SKM-1 (cell line): ENCODE measurements around the gene PCSK1N.

Experiments used
- DNase-seq: peaks from one replicate; lab custom pipeline; 2025; ENCODE audit not compliant: unreplicated experiment; lab: John Stamatoyannopoulos, UW

PCSK1N gene

DNA sequence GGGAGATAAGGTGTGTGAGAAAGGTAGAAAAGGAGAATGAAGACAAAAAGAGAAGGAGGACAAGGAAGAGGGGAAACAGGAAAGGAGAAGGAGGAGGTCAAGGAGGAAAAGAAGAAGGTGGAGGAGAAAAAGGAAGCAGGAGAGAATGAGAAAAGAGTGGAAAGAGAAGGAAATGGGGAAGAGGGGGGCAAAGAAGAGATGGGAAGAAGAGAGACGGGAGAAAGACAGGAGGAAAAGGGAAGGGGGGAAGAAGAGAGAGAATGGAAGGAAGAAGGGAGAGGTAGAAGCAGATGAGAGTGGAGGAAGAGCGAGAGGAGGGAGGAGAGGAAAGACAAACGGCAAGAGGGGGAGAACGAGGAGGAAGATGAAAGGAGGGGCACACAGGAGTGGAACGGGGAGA lies 44.9 kb downstream of the PCSK1N start:
- DNase-seq, result no peak

DNA sequence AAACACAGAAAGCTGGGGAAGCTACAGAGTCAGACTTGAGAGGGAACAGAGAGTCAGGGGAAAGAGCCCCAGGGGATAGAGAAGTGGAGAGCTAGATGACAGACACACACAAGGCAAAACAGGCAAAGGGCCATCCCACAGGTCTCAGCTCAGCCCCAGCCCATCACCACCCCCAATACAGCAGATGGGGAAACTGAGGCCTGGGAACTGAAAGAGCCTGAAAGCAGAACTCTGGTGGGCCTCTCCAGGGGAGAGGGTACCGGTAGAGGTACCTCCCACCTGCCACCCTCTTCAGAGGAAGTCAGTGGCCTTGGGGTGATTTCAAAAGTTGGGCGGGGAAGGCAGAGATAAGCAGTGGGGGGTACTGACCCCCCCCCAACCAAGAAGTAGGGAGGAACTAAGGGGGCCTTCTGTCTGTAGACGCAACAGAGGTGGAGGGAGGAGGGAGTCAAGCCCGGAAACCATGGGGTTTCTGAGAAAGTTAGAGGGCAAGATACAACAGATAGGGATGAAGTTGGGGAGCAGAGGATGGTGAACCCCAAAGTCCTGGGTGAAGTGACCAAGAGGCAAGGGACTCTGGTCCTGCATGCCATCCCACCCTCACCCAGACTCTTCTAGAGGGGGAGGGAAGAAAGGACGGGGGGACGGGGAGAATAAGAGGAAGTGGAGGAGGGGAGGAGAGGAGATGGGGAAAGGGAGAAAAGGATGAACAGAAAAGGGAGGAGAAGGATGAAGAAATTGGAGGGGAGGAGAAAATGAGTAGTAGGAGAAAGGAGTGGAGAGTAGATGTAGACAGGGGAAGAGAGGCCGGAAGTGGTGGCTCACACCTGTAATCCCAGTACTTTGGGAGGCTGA lies 45.8 kb downstream of the PCSK1N start:
- peak; percentile 5 for DNase-seq

DNA sequence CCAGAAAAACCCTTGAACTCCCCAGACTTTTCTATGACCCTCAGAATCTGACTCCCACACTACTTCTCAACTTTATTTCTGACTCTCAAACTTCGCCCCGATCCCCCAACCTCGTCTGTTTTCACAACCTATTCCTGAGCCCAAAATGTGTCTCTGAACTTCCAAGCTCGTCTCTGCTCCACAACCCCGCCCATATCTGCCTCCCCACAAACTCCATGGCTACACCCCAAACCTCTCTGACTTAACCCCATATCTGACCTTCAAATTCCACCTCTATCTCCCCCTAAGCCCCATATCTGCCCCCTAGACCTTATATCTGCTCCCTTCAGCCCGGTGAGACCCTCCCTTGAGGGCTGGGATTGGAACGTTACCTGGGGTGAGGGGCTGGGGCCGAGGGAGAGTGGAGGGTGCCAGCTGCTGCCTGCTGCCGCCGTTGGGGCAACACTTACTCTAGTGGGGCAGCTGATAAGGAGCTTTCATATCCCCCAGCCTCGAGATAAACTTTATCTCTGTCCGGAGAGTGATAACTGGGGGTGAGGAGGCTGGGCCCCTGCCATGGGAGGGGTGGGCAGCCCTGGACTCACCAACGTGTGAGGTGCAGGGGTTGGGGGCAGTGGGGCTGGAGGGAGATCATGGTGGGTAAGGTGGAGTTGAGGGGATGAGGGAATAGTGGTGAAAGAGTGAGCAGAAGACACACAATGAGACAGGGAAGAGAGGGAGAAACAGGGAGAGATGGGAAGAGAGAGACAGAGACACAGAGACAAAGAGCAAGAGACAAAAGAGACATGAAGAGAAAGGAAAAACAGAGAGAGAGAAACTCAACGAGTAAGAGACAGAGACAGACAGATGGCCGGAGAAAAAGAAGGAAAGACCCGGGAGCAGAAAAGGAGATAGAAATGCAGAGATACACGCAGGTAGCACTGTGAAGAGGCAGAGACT lies 47.6 kb downstream of the PCSK1N start:
- DNase-seq, result no peak

DNA sequence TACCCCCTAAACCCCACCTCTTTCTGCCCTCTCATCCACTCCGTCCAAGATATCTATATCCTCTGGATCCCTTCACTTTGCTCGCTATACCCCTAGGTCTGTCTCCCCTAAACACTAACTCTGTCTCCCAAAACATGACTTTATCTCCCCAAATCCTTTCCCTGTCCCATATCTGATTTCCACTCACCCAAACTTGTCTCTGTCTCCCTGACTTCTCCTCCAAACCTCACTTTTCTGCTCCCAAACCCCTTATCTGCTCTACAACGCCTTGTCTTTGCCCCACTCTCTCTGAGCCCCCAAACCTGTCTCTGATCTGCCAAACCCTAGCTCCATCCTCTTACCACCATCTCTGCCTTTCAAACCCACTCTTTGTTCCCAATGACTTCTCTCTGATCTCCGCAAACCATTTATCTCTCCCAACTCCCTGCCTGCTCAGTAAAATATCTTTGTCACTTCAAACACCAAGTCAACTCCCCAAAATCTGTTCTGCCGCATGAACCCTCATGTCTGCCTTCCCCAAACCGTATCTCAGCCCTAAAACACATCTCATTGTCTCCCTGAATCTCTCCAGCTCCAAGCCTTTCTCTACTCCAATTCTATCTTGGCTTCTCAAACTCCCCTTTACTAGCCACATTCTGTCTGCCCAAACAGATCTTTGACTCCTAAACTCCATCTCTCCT lies 48.4 kb downstream of the PCSK1N start:
- no peak for DNase-seq

DNA sequence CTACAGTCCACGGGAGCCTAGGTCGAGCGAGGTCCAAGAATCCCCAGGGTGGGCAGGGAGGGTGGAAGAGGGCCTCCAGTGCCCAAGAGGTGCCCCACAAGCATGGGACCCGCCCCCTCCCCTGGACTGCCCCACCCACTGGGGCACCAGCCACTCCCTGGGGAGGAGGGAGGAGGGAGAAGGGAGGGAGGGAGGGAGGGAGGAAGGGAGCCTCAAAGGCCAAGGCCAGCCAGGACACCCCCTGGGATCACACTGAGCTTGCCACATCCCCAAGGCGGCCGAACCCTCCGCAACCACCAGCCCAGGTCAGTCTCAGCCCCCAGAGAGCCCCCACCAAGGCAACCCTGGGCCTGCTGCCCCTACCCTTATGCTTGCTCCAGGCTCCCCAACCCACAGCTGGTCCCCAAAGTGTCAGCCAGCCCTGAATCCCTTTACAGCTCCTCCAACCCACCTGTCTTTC lies 49.0 kb downstream of the PCSK1N start, which contains the start of gene GATA1:
TSS of gene GATA1 (plus strand) at position 250 of the 460 bp plus-strand sequence. CDS start 4,520 bp downstream, outside the sequence.
- DNase-seq, result no peak

DNA sequence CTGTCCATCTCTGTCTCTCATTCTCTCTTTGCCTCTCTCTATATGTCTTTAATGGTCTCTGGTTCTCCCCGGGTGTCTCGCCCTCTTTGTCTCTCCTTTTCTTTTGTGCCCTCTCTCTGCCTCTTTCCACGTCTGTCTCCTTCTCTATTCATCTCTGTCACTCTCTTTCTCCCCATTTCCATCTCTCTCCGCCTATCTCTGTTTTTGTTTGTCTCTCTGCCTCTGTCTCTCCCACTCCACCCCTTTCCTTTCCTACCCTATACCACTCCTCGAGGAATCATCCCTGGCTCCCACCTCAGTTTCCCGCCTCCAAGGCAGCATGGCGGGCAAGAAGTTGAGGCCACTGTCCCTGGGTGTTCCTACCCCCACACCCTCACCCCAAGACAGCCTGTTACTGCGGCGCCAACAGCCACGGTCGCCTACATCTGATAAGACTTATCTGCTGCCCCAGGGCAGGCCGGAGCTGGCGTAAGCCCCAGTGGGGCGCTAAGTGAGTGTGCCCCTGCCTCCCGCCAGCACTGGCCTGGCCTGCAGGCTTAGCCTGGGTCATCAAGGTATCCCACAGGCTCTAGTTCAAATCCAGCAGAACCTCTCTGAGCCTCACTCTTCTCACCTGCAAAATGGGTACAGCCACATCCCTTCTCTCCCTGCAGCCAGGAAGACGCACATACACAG lies 49.7 kb downstream of the PCSK1N start:
- DNase-seq, result no peak

DNA sequence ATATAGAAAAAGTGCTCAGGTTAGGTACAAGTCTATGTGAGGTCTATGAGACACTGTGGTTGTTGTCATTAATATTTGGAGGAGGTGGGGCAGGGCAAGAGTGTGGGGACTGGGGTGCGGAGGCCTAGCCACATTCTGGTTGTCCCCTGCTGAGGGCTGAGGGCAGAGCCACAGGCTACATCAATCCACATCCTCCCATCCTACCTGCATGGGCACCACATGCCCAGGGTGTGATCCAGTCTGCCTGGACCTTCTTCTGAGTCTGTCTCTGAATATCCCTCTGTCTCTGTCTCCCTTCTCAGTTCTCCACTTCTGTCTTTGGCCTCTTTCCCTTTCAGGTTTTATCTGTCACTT lies 50.2 kb downstream of the PCSK1N start:
- DNase-seq, result no peak

DNA sequence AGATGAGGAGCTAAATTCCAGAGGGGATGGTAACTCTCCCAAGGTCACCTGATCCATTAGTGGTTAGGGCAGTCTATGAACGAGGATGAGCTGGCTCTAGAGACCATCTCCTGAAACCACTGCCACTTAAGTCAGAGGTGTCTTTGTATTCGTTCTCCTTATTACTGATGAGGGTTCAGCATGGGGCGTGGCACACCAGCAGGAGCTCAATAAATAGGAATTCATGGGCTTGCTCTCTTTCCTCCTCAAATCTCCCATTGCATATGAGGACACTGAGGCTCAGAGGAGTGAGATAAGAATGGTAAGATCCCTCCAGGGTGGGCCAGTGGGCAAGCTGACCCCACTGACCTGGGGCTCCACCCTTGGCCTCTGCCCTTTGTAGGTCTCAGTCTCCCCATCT lies 50.7 kb downstream of the PCSK1N start:
- DNase-seq, result no peak

DNA sequence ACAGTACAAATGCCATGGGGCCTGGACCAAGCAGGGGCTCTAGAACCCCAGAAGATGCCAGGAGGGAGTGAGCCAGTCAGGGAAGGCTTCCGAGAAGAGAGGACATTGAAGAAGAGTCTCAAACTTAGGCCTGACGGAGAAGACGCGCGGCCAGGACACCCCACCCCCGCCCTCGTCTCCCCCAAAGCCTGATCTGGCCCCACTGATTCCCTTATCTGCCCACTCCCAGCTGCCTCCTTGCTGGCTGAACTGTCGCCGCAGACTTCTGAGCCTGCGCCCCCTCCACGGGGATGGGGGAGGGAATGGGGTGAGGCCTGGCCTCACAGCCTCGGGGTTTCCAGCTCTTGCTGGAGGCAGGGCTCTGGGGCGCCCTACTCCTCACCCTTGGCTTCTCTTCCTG lies 52.6 kb downstream of the PCSK1N start:
- DNase-seq, result no peak

DNA sequence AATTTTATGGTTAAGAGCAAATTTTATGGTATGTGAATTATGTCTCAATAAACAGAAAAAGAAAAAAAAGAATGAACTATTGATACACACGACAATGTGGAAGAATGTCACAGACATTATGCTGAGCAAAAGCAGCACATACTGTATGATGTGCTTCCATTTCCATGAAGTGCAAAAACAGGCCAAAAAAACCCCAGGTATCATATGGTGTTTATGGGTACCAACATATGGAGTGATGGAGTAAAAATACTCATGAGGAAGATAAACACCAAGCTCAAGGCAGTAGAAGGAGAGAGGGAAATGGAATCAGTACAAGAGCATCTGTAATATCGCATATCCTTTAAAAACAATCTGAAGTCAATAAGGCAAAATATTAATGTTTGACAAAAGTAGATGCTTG lies 53.2 kb downstream of the PCSK1N start:
- no peak for DNase-seq

DNA sequence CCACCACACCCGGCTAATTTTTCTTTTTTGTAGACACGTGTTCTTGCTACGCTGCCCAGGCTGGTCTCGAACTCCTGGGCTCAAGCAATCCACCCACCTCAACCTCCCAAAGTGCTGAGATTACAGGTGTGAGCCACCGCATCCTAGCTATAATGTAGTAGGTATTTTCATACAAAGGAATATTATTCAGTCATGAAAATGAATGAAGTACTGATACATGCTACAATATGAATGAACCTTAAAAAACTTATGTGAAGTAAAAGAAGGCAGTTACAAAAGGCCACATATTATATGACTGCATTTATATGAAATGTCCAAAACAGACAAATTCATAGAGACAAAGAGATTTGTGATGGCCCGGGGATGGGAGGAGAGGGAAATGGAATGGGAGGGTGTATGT lies 53.7 kb downstream of the PCSK1N start:
- no peak for DNase-seq
